Endothelial cell of hepatic sinusoid (primary cell): ENCODE results near the gene RABGEF1.
"Not testable (repeated sequence)": the region's sequence is repeated elsewhere in the genome, so short reads cannot be mapped to it uniquely, and the experiment has no call there.

ENCODE experiments used
- in situ Hi-C: cut with HindIII; loops from 2 replicates; pipeline ENCODE4 v1.10.0; 2017; ENCODE audit warnings: low sequenced_read_pairs

Gene RABGEF1

DNA sequence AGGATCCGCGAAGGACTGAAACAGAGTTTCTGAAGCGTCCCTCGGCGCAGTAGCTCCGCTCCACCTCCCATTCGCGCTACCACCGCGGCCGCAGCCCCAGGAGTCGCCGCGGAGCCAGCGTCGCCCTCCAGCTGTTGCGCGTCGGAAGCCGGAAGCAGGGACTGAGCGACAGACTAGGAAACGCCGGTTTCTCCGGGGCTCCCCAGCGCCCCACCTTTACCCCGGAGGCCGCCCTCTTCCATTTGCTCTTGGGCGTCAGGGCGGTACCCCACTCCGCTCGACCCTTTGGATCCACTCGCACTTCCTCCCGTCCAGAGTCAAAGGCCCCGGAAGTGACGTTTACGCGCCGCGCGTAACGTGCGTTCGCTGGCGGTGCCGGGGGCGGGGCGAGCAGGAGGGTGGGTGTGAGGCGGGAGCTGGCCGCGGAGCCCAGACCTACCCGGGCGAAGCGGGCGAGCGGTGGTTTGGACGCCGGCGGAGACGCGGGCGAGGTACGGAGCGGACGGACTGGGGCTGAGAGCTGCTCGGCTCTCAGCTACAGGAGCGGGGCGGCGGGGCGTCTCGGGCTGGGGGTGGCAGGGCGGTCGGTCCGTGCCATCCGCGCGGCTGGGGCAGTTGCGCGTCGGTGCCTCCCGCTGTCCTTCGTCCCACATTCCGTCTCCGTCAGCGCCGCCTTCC lies at the start of gene RABGEF1:
Gene RABGEF1, plus strand, starts transcription at position 432 of the 678 bp plus-strand sequence. CDS start 31,167 bp downstream, outside the sequence.
- in situ Hi-C loops: no loop called here

DNA sequence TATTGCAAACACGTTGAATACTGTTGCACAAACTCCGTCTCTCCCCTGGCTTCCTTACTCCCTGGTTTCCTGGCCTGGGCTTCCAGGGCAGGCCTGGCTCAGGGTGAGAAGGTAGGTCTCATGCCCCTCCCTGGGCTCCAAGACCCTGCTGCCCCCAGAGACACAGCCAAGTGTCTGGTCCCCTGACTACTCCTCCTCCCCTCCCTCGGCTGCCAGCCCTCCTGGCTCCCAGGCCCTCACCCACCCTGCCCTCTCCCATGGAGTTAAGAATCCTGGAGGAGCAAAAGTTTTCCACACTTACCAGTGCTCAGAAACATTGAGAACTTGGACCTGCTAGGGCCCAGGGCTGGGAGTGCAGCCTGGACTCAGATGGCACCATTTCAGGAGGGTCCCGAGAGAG lies 47.2 kb upstream of the RABGEF1 start:
- in situ Hi-C loops: no loop called here

GRCh38 chr7:66694286-66694685 lies 46.2 kb upstream of the RABGEF1 start:
- in situ Hi-C loops: no loop called here

DNA sequence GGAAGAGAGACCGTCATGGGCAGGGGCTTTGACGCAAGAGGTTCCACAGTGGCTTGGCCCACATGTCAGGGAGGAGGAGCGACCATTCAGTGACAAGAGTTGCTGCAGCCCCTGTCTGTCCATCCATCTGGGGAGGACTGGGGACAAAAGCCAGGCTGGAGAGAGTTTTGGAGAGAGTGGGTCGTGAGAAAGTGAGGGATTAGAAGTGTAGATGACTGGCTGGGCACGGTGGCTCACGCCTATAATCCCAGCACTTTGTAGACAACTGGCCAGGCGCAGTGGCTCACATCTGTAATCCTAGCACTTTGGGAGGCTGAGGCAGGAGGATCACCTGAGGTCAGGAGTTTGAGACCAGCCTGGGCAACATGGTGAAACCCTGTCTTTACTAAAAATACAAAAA lies 45.1 kb upstream of the RABGEF1 start:
- in situ Hi-C loops: not testable (repeated sequence)

GRCh38 chr7:66696134-66696533 lies 44.4 kb upstream of the RABGEF1 start:
- in situ Hi-C loops: not testable (repeated sequence)

DNA sequence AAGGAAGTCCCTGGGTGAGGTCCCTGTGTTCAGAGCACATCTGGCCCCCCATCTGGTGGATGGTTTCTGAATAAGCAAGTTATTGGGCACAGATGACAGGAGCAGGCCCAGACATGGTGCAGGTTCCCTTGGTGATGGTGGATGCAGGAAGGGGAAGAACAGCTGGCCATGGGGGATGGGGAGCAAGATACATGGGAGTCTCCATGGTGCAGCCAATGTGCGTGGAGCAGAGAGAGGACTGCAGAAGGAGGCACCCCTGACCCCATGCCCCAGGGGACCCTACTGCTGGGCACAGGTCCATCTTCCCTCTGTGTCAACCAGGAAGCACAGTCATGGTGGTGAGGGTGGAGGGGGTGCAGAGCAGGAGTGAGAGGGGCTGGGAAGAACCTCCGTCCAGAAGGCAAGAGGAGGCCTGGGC lies 43.8 kb upstream of the RABGEF1 start:
- in situ Hi-C loops: no loop called here

- in situ Hi-C loops: no loop called here
Observed at GRCh38 chr7:66697449-66698438, 42.8 kb upstream of the RABGEF1 start.

DNA sequence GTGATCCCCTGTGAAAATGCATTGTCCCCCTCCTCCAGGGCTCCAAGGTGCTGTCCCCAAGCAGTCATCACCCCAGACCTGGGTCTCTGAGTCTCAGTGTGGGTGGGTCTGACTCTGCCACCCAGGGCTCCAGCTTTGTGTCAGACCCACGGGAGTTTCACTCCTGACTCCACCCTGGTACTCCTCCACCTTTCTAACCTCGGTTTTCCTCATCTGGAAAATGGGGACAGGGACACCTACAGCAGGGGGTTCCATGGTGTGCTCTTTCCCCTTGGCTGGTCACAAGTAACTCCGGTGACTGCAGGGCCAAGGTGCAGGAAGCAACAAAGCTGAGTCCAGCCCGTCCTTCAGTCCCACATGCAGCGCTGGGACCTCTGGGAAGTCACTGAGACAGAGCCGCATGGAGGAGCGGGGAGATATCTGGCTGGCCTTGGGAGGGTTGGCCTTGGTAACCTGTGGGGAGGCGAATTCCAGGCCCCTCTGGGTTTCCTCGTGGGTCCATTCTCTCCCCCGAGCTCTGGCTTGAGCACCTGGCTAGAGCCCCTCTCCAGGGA lies 41.8 kb upstream of the RABGEF1 start:
- in situ Hi-C loops: no loop called here

DNA sequence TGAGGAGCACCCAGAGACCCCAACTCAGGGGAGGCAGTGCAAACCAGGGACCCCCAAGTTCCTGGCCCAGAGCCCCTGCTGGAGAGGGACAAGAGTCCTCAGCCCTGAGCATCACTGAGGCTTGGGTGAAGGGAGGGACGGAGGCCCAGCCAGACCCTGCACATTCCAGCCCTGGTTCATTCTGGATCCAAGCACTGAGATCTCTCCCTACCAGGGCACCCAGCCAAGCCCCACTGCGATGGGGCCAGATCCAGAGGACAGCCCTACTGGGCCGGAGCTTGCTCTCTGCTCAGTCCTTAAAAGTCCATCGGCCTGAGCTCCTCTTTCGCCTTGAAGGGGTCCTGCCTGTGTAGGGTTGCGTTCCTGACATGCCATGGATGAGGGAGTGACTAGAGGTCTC lies 40.5 kb upstream of the RABGEF1 start:
- in situ Hi-C loops: no loop called here

DNA sequence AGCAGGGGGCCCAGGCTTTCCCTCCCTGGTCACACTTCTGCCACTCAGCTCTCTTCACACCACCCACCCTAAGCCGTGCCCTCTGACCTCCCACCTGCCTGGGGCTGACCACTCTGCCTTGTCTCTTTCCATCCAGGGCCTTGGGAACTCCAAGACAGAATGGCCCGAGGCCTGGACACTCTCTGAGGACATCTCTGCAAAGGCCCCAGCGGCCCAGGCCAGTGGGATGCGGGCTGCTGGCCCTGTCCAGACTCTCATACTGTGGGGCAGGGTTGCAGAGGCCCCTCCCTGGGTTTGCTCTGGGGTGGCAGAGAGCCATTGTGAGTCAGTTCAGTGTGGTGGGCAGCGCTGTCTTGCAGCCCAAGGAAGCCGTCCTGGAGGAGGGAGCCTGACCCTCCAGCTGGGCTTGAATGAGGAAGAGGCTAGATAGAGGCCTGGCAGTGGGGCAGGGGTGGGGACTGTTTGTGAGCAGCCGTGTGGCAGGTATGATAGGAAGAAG lies 39.9 kb upstream of the RABGEF1 start:
- in situ Hi-C loops: no loop called here

- in situ Hi-C loops: no loop called here
Observed at GRCh38 chr7:66707825-66708224, 32.7 kb upstream of the RABGEF1 start.

DNA sequence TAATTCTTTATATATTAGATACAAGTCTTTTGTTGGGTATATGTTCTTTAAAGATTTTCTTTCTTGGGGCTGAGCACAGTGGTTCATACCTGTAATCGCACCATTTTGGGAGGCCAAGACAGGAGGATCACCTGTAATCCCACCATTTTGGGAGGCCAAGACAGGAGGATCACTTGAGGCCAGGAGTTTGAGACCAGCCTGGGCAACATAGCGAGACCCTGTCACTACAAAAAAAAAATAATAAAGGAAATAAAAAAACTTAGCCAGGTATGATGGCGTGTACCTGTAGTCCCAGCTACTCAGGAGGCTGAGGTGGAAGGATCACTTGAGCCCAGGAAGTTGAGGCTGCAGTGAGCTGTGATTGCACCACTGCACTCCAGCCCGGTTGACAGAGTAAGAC lies 29.8 kb upstream of the RABGEF1 start:
- in situ Hi-C loops: not testable (repeated sequence)

- in situ Hi-C loops: no loop called here
Observed at GRCh38 chr7:66713687-66714086, 26.8 kb upstream of the RABGEF1 start.

- in situ Hi-C loops: not testable (repeated sequence)
Observed at GRCh38 chr7:66716634-66717033, 23.9 kb upstream of the RABGEF1 start.

- in situ Hi-C loops: no loop called here
Observed at GRCh38 chr7:66720561-66720960, 20.0 kb upstream of the RABGEF1 start.

GRCh38 chr7:66725843-66726242 lies 14.7 kb upstream of the RABGEF1 start:
- in situ Hi-C loops: loop anchor here (5.0 kb wide), 1 partner anchor 49 kb away; no protein-coding TSS in a partner anchor

- in situ Hi-C loops: loop anchor here (5.0 kb wide), 1 partner anchor 50 kb away; no protein-coding TSS in a partner anchor
Observed at GRCh38 chr7:66727058-66727457, 13.5 kb upstream of the RABGEF1 start.

GRCh38 chr7:66728571-66728970 lies 12.0 kb upstream of the RABGEF1 start:
- in situ Hi-C loops: loop anchor here (5.0 kb wide), 1 partner anchor 51 kb away; no protein-coding TSS in a partner anchor

DNA sequence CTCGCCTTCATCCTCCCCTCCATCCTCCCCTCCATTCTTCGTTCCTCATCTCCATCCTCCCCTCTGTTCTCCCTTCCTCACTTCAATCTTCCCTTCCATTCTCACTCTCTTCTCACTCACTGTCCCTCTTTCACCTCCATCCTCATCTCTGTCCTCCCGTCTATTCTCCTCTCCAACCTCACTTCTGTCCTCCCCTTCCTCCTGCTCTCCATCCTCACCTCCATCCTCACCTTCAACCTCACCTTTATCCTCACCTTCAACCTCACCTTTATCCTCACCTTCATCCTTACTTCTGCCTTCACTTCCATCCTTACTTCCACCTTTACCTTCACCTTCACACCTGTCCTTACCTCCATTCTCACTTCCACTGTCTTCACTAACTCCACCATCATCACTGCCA lies 11.3 kb upstream of the RABGEF1 start:
- in situ Hi-C loops: loop anchor here (5.0 kb wide), 1 partner anchor 52 kb away; no protein-coding TSS in a partner anchor

DNA sequence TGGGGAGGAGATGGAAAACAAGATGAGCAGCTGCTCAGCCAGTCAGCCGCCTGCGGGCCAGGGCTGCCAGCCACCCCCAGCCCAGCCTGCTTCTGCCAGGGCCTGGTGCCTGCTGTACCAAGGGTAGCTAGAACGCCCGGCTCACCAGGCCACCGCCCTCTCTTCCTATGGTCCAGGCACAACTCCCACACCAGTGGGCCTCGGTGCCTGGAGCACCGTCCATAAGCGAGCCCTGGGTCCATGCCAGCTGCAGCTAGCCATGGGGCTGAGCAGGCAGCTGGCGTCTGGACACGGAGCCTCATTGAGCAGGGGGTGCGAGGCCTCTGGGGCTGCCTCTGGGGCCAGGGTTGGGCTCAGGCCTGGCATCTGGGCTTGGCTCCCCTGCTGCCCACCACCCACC lies 8.5 kb upstream of the RABGEF1 start:
- in situ Hi-C loops: no loop called here

DNA sequence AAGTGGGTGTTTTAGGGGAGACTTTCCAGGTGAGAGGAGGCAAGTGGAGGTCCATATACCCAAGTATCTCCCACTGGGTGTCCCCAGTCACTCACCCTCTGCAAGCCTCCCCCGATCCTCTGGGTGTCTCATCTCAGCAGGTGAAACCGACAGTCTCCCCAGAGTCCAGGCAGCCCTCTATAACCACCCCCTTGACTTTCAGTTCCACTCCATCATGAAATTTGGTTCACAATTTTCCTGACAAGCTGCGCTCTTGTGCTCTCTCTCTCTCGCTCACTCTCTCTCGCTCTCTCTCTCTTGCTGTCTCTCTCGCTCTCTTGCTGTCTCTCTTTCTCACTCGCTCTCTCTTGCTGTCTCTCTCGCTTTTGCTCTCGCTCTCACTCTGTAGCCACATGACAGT lies 8.1 kb upstream of the RABGEF1 start:
- in situ Hi-C loops: no loop called here
